Uterus (tissue), 4 donors: ENCODE measurements around the gene OTUB2. TPM values are rescaled to one million over a fixed set of nuclear protein-coding genes. Genes with fewer than 3 reads are reported as not detected.

ENCODE experiments used
- DNase-seq, 2 donors: peaks; one replicate each; pipeline ENCODE4 v3.0.0-alpha.2; 2019 to 2020
- H3K27ac ChIP-seq, 2 donors: fragments of 200-600 bp; sonication (generic); 1 replicate in 1 of 2; 2 replicates in 1 of 2; pipeline ENCODE4 v1.5.1; 2016 to 2018
- H3K27me3 ChIP-seq, 2 donors: fragments of 200-600 bp; sonication (generic); one replicate each; pipeline ENCODE4 v1.5.1; 2018 to 2019; ENCODE audit warnings: control low read depth in 1 of 2
- H3K36me3 ChIP-seq, 2 donors: fragments of 200-600 bp; sonication (generic); one replicate each; pipeline ENCODE4 v1.5.1; 2019; ENCODE audit warnings: control low read depth in 1 of 2
- H3K4me1 ChIP-seq, 2 donors: fragments of 200-600 bp; sonication (generic); one replicate each; pipeline ENCODE4 v1.5.1; 2018 to 2019; ENCODE audit warnings: control low read depth in 1 of 2
- H3K4me3 ChIP-seq, 2 donors: fragments of 200-600 bp; sonication (generic); 1 replicate in 1 of 2; 2 replicates in 1 of 2; pipeline ENCODE4 v1.5.1; 2018 to 2019; ENCODE audit warnings: mild to moderate bottlenecking in 1 of 2
- H3K9me3 ChIP-seq, 2 donors: fragments of 200-600 bp; sonication (generic); one replicate each; pipeline ENCODE4 v1.5.1; 2019; ENCODE audit warnings: control low read depth in 1 of 2
- CTCF ChIP-seq, 4 experiments: fragments of 200-600 bp in 2 of 4; fragments of 450-650 bp in 2 of 4; sonication (generic) in 2 of 4; IDR thresholded peaks; one replicate each; pipeline ENCODE4 v1.5.1; 2016 to 2019; ENCODE audit warnings: antibody characterized with exemption in 4 of 4, mild to moderate bottlenecking in 2 of 4, moderate library complexity in 1 of 4
- POLR2A ChIP-seq, 2 donors: fragments of 450-650 bp; IDR thresholded peaks; one replicate each; pipeline ENCODE4 v1.6.1; 2016; ENCODE audit warnings: antibody characterized with exemption in 2 of 2, mild to moderate bottlenecking in 1 of 2, moderate library complexity in 1 of 2
- intact Hi-C: fragments of 100-400 bp; cut with DNase I; formaldehyde crosslinking; loops from one replicate; pipeline ENCODE4 v1.15.1; 2023; ENCODE audit warnings: low total_unique reads
- total RNA-seq, 4 donors: library from RNA; depleted of rRNA in 3 of 4; stranded (reverse); fragments of >200 nt in 3 of 4; gene quantifications; one replicate each; pipeline versions ENCODE4 v1.1.0 to v1.2.4, GENCODE V29; 2014 to 2023
- donor health status: DM: yes; HTN: yes; CAD: no.

Gene OTUB2
- total RNA-seq, 4 donors from 2014 or later, result 0.37 to 3.8 TPM; not detected in 2

- Histone ChIP-seq H3K4me3 (no peak overlapping the region), H3K9me3 (no peaks in the 10 kb centered on the region), H3K36me3 (no peaks in the 10 kb centered on the region), H3K27me3 (no peaks in the 10 kb centered on the region), H3K4me1 (peaks cover 0 to 7% of the 10 kb centered on the region in 2 donors), H3K27ac (peak overlapping the region; percentile 88 to 92)
- no peak for DNase-seq
- TF ChIP-seq POLR2A (IDR thresholded peaks at IDR 0.05) (no peak), CTCF (IDR thresholded peaks at IDR 0.05) (no peak)
- intact Hi-C loops, result no loop called here
Measured at GRCh38 chr14:93978735-93979134, 47.4 kb upstream of the OTUB2 start.

GRCh38 chr14:93980456-93981201 lies 45.5 kb upstream of the OTUB2 start:
- peaks cover 0 to 5% of the 10 kb centered on the region in 2 donors for H3K4me1 ChIP-seq
- H3K9me3 ChIP-seq, result no peaks in the 10 kb centered on the region
- TF ChIP-seq CTCF (IDR thresholded peaks at IDR 0.05) (no peak), POLR2A (IDR thresholded peaks at IDR 0.05) (no peak)
- no peaks in the 10 kb centered on the region for H3K36me3 ChIP-seq
- H3K4me3 ChIP-seq, result no peak overlapping the region
- intact Hi-C loops, result no loop called here
- peak; percentile 84 to 90 for DNase-seq
- peak overlapping the region; percentile 79 to 84 for H3K27ac ChIP-seq
- no peaks in the 10 kb centered on the region for H3K27me3 ChIP-seq

GRCh38 chr14:93981316-93982229 lies 44.6 kb upstream of the OTUB2 start:
- TF ChIP-seq POLR2A (IDR thresholded peaks at IDR 0.05) (no peak), CTCF (IDR thresholded peaks at IDR 0.05) (no peak)
- H3K4me3 ChIP-seq, result no peak overlapping the region
- intact Hi-C loops, result no loop called here
- no peaks in the 10 kb centered on the region for H3K36me3 ChIP-seq
- no peaks in the 10 kb centered on the region for H3K9me3 ChIP-seq
- peaks cover 0 to 5% of the 10 kb centered on the region in 2 donors for H3K4me1 ChIP-seq
- H3K27me3 ChIP-seq, result no peaks in the 10 kb centered on the region
- H3K27ac ChIP-seq, result peak overlapping the region; percentile 79 to 84
- DNase-seq, result no peak

- no peak for DNase-seq
- Histone ChIP-seq H3K27me3 (no peaks in the 10 kb centered on the region), H3K4me1 (peaks cover 0 to 5% of the 10 kb centered on the region in 2 donors), H3K27ac (peak overlapping the region; percentile 79 to 84), H3K9me3 (no peaks in the 10 kb centered on the region), H3K4me3 (no peak overlapping the region), H3K36me3 (no peaks in the 10 kb centered on the region)
- intact Hi-C loops, result no loop called here
- TF ChIP-seq CTCF (IDR thresholded peaks at IDR 0.05), result no peak
- TF ChIP-seq POLR2A (IDR thresholded peaks at IDR 0.05), result no peak
Measured at GRCh38 chr14:93982230-93983007, 43.7 kb upstream of the OTUB2 start.
